Measurements from ENCODE around the gene NEDD8.

DNA sequence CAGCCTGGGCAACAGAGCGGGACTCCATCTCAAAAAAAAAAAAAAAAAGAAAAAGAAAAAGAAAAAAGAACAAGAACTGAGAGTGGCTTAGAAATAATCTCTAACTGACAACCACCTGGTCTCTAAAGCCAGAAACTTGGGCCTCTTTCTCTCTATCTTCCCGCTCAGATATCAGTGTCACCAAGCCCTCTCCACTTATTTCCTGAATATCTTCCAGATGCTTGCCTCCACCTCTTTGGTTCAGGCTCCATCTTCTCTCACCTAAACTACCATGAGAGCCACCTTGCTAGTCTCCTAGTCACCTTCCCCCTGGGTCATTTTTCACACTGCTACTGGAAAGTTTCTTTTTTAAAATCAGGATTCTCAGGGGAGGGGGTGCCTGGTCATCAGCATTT, 35.1 kb downstream of the NEDD8 start:
- TF ChIP-seq POLR2AphosphoS5 (IDR thresholded peaks at IDR 0.05) (no peak), EP300 (IDR thresholded peaks at IDR 0.05) (no peak)
- TF ChIP-seq, protein P1, sequence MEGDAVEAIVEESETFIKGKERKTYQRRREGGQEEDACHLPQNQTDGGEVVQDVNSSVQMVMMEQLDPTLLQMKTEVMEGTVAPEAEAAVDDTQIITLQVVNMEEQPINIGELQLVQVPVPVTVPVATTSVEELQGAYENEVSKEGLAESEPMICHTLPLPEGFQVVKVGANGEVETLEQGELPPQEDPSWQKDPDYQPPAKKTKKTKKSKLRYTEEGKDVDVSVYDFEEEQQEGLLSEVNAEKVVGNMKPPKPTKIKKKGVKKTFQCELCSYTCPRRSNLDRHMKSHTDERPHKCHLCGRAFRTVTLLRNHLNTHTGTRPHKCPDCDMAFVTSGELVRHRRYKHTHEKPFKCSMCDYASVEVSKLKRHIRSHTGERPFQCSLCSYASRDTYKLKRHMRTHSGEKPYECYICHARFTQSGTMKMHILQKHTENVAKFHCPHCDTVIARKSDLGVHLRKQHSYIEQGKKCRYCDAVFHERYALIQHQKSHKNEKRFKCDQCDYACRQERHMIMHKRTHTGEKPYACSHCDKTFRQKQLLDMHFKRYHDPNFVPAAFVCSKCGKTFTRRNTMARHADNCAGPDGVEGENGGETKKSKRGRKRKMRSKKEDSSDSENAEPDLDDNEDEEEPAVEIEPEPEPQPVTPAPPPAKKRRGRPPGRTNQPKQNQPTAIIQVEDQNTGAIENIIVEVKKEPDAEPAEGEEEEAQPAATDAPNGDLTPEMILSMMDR (IDR thresholded peaks at IDR 0.05): no peak
